NCI-H1092 (cell line): Measurements from ENCODE around the gene CD3E.

ENCODE experiments used
- DNase-seq: peaks from one replicate; lab custom pipeline; 2025; lab: John Stamatoyannopoulos, UW

Gene CD3E

DNA sequence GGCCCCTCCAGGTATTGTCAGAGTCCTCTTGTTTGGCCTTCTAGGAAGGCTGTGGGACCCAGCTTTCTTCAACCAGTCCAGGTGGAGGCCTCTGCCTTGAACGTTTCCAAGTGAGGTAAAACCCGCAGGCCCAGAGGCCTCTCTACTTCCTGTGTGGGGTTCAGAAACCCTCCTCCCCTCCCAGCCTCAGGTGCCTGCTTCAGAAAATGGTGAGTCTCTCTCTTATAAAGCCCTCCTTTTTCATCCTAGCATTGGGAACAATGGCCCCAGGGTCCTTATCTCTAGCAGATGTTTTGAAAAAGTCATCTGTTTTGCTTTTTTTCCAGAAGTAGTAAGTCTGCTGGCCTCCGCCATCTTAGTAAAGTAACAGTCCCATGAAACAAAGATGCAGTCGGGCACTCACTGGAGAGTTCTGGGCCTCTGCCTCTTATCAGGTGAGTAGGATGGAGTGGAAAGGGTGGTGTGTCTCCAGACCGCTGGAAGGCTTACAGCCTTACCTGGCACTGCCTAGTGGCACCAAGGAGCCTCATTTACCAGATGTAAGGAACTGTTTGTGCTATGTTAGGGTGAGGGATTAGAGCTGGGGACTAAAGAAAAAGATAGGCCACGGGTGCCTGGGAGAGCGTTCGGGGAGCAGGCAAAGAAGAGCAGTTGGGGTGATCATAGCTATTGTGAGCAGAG lies at the start of gene CD3E:
CD3E (plus strand) TSS at position 163 of the 681 bp plus-strand sequence; CDS start at position 386, 223 bp downstream.
- no peak for DNase-seq

DNA sequence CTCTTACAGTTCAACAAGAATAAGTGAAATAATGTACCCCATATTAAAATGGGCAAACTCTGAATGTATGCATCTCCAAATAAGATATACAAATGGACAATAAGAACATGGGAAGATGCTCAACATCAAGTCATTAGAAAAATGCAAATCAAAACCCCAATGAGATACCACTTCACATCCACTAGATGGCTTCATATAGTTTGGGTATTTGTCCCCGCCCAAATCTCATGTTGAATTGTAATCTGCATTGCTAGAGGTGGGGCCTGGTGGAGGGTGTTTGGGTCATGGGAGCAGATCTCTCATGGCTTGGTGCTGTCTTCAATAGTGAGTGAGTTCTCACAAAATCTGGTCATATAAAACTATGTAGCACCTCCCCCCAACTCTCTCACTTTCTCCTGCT lies 46.1 kb upstream of the CD3E start:
- no peak for DNase-seq

DNA sequence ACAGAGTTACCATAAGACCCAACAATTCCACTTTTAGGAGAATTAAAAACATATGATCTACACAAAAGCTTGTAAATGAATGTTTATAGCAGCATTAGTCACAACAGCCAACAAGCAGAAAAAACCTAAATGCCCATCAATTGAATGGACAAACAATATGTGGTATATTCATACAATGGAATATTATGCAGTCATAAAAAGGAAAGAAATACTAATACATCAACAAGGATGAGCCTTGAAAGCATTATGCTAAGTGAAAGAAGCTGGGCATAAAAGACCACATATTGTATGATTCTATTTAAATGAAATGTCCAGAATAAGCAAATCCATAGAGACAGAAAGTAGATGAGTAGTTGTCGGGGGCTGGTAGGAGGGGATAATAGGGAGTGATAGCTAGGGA lies 45.4 kb upstream of the CD3E start:
- DNase-seq = no peak

DNA sequence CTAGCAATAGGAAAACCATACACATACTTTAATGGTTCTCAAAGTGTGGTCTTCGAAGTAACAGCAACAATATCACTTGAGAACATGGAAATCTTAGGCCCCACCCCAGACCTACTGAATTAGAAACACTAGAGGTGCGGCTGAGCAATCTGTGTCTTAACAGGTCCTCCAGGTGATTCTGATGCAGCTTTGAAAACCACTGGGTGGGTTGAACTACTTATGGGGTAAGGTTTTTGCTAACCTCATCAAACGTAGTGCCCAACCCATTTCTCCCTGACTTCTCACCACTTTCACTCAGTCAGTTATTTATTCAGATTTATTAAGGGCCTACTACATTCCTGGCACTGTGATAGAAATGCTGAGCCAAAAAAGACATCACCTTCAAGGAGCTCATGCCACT lies 44.2 kb upstream of the CD3E start:
- DNase-seq = no peak

DNA sequence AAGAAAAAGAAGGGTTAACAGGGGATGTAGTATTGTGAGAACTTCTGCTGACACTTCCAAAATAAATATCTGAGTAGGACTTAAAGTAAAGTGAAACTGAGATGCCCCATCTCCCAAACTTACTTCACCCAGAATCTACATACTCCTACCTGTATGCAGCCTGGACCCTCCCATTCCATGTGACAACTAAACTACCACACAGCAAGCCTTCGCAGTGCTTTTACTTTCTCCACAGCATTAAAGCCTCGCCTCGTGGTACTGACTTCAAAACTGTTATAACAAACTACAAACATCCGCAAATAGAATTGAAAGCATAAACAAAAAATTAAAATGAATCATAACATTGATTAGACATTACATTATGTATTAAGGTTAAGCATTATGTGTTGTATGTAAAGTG lies 41.4 kb upstream of the CD3E start:
- DNase-seq = no peak

DNA sequence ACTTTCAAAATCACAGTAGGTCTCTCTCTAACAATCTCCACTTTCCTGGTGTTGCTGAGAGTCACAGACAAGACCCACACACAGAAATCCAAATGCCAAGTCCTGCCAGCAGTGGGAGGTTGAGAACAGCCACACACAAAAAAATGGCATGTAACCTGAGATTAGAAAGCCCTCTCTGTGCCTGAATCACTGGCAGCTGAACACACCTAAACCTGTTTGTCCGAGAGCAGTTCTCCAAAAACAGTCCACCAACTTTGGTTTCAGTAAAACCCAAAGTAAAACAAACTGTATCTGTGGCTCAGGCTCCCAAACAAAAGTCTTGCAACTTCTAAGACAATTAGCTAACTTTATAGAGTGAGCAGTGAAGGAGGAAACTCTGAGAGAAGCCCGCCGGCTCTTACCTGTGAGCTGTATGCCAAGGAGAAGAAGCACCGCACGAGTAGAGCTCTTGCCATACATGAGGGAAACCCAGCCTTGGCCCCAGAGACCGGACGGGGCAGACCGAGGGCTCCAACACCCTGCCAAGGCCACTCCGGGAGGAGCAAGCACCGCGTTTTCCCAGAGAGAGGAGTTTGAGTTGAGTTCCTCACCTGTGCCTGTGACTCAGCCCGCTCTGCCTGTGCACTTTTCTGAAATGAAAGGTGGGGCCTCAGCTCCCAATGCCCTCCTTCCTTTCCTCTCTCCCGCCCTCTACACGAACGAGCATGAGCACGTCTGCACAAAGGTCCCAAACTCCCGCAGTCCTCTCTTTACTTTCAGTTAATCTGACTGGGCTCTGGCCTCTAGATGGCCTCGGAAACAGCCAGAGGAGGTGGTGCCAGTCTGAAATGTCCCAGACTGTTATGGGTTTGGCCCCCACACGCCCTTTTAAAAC lies 40.6 kb upstream of the CD3E start, which contains the start of gene MPZL2:
MPZL2 (minus strand) TSS at position 603 of the 874 bp plus-strand sequence; CDS start at position 459, 144 bp downstream.
- no peak for DNase-seq

DNA sequence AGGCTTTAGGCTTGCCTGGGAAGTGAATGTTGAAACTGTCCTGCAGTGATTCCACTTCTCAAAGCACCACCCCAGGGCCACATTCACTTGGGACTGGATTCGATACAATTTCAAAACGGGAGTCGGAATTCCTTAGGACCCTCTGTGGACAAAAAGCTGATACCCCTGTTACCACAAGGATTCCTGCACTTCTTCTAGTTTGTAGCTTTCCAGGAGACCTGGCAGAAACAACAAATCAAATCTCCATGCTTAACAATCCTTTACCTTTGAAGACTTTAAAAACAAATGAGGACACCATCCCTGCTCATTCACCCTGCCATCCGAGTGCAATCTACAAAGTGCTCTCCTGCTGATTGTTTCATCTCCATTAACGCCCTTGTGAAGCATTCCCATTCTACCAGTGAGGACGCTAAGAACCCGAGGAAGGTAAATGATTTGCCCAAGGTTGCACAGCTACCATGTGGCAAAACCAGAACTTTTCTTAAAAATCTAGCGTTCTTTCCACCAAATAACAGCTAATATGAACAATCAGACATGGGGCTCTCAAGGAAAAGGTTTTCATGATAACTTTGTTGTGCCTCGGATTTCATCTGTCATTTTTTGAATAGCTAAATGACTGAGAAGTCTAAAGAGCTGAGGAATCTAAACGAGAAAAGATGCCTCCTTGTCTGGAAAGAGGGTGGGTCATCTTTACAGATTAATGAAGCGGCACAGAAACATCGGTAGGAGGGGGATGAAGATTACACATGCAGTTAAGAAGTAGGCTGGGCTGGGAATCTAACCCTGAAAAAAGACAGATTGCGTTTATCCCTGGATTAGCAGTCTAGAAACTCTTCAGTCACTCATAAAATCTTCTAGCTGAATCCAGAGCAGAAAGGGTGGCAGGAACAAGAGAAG lies 39.7 kb upstream of the CD3E start:
- no peak for DNase-seq

DNA sequence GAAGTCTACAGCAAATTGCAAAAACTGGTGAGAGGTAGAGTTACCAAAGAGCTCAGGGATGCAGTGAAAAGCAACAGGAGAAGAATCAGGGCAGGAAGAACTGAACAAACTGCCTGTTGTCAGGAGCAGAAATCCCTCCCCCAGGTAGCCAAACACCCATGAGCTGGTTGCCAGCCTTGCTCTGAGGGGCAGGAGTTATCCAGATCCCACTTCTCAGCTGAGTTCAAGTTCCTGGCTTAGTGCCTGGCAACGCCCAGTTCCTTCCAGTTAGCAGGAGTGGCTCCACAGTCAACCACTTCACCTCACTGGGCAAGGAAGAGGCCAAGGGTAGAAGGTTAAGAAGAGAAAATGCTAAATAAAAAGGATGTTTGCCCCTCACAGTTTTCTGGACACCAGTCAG lies 38.6 kb upstream of the CD3E start:
- DNase-seq = no peak

DNA sequence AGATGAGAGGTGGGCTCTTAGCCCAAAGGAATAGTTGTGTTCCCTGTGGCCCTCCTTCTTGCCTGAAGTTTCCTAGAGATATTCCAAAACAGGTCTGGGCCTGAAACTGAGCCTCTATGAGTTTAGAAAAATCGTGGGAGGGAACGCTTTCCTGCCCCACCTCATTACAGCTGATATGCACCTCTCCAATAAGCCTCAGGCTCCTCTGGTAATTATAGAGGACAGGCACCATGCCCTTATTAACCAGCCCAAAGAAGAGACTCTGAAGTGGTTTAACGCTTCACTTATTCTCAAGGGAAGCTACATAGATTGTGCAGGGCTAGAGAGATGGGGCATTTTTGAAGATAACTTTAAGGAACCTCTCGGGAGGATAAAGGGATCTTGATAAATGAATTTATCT lies 37.0 kb upstream of the CD3E start:
- DNase-seq = no peak

DNA sequence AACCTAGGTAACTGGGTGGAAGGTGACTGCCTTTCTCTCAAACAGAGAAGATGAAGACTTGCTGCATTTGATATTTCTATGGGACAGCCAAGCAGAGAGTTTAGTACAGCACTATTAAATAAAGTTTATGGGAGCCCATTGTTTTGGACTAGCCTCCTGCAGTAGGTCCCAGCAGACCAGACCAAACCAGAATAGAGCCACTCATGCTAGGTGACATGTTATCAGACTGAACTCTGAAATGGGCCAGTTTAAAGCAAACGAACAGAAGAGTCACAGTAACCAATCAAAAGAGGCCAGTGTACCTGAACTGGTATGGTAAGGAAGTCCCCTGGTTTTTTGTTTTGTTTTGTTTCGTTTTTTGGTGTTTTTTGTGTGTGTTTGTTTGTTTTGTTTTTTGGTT lies 32.5 kb upstream of the CD3E start:
- no peak for DNase-seq

DNA sequence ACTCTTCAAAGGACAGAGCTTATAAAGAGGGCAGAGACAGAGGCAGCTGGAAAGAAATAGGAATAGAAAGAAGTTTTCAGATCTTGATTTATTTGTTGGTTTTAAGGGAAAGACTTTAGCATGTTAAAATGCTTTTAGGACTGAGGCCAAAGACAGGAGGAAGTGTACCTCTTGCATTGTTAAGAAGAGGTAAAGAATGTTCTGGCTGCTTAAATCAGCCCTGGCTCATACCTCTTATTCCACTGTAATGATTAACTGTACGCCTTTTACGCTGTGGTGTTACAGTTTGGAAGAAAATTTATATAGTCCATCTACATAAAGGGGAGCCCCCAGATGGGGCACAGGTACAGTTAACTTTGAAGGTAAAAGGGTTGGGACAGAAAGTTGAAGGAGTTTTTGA lies 30.3 kb upstream of the CD3E start:
- DNase-seq = no peak

DNA sequence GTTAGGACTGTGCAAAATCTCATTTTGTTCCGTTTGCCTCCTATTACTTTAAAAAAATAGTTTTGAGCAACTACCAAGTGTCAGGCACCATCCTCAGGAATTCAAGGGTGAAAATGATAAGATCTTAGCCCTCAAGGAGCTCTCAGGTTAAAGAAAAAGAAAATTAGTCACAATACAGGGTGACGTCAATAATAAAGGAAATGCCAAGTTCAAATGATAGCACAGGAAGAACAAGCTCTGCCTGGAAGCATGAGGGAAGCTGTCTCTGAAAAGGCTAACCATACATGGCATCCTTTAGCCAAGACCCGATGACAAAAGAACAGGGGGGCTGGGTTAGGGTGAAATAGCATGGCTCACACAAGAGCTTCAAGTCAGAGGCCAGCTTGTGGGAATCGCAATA lies 29.4 kb upstream of the CD3E start:
- DNase-seq = no peak

DNA sequence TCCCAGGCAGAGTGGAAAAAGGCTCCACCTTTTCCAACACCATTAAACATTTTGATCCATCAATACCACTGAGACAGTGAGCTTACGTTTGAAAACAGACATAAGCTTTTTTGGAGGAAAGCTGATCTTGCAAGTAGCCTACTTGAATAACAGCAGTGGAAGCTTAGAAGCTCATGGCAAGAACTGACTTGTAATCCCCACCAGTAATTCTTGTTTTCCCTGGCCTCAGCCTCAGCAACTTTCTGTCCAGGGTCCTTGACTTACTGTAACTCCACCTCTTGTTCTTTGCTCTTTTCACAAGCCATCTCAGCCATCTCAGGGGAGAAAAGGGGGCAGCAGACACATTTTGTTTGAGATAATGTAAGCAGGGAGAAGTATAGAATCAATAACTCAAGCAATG lies 28.1 kb upstream of the CD3E start:
- no peak for DNase-seq

DNA sequence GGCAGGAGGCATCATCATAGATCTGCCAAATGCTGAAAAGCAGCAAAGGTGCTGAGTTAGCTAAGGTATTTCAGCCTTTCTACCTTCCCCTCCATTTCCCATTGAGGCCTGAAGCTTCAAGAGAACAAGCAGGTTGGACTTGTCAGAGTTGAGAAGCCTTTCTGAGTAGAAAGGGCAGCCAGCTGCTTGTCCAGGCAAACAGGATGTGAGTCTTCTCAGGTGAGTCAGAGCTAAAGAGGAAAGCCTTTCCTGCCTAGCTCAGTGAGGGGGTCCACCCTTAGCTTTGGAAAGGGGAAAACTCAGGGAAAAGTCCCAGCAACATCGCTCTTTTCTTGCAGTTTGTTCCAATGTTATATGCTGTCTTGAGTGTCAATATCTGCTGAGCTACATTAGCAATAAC lies 27.2 kb upstream of the CD3E start:
- no peak for DNase-seq

DNA sequence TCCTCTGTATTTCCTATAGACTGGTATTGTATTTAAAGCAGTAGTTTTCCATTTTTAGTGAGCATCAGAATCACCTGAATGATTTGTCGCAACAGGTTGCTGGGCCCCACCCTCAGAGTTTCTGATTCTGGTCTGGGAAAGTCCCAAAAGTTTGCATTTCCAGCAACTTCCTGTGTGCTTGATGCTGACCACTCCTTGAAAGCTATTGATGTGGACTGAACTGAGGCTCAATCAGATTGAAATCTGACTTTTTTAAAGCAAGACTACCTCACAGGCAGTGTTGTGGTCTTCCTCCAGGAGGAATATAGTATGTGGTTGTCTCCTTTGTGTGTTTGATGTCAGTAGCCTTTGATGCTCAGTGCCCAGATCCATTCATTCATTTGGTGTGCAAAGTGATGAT lies 23.2 kb upstream of the CD3E start:
- no peak for DNase-seq

DNA sequence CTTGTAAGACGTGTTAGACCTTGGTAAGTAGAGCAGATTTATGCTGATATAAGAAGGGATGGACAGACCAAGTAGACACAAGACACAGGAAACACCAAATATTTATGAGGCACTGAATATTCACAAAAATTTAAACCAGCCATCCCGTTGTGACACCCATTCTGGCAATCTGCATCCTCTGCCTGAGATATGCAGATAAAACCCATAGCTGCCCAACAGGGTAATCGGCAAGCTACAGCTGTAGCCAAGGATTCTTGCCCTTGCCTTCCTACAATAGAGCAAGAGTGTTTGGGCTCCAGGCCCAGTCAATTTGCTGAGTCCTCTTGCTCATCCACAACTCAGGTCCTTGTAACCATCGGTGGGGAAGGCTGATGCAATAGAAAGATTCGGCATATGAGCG lies 21.9 kb upstream of the CD3E start:
- no peak for DNase-seq

DNA sequence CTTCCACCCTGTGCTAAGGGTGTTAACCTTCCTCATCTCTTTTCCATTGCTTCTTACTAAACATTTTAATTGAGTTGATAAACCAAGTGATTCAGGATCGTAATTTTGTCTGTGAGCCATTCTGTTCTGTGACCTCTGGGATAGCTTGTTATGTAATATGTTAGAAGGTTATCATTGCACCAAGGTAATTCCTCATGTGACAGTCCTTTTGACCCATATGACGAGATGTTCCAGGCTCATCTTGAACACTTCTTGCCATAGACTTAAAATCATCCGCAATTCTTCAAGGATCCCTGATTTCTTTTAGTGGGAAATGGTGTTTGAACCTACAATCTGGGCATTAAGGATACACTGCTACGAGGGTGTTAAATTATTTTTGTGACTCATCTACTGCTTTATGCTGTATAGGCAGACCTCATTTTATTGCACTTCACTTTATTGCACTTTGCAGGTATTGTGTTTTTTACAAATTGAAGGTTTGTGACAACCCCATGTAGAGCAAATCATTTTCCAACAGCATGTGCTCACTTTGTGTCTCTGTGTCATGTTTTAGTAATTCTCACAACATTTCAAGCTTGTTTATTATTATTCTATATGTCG lies 21.4 kb upstream of the CD3E start:
- DNase-seq = no peak

DNA sequence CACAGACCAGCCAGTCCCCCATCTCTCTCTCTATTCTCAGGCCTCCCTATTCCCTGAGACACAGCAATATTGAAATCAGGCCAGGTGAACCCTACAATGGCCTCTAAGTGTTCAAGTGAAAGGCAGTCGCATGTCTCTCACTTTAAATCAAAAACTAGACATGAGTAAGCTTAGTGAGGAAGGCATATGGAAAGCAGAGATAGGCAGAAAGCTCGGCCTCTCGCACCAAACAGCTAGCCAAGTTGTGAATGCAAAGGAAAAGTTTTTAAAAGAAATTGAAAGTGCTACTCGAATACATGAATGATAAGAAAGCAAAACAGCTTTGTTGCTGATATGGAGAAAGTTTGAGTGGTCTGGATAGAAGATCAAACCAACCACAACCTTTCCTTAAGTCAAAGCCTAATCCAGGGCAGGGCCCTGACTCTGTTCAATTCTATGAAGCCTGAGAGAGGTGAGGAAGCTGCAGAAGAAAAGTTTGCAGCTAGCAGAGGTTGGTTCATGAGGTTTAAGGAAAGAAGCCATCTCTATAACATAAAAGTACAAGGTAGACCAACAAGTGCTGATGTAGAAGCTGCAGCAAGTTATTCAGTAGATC lies 20.7 kb upstream of the CD3E start:
- no peak for DNase-seq

DNA sequence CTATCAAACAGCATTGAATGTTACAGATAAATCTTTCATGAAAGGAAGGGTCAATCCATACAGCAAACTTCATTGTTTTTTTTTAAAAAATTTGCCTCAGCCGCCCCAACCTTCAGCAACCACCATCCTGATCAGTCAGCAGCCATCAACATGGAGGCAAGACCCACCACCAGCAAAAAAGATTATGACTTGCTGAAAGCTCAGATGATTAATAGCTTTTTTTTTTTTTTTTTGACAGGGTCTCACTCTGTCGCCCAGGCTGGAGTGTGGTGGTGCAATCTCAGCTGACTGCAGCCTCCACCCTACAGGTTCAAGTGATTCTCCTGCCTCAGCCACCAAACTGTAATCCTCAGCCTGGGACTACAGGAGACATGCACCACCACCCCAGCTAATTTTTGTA lies 18.0 kb upstream of the CD3E start:
- DNase-seq = no peak

DNA sequence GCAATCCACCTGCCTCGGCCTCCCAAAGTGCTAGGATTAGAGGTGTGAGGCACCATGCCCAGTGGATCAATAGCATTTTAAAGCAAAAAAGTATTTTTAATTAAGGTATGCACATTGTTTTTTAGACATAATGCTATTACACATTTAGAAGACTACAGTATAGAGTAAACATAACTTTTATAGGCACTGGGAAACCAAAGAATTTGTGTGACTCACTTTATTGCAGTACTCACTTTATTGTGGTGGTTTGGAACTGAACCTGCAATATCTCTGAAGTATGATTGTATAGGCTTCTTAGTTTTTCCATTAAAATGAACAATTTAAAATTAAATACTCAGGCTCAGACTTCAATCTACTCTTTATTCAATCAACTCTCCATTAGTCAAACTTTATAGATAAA lies 17.5 kb upstream of the CD3E start:
- no peak for DNase-seq

DNA sequence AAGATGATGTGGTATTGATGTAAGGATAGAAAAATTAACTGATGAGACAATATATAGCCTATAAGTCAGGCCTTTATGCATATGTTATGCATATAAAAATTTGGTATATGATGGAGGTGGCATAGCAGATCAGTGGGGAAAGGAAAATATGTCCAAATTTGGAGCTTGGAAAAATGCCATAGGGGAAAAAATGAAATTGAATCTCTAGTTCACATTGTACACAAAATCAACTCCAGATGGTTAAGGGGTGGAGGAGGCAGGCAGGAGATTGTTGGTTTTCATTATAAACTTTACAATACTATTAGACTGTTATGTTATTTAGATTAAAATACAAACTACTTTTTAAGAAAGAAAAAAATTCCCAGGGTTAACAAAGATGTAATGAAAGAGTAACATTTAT lies 15.1 kb upstream of the CD3E start:
- DNase-seq = no peak

DNA sequence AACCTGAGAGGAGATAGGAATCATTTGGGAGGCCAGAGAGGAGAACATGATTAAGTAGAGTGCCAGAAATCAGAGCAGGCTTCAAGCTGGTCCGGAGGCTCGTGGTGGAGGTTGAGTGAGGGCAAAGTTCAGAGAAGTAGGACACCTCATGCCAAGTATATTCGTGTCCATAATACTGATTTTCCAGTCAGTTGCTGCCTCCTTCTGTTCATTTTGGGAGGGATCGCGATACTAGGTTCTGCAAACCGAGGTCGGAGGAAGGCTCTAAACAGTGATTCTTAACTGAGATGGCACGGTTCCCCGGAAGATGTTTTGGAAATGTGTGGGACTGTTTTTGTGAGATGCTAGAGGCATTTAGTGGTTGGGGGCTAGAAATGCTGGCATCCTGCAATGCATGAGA lies 13.6 kb upstream of the CD3E start:
- DNase-seq = no peak
